Endothelial cell of umbilical vein (primary cell): ENCODE data around the gene SCN5A. TPM values are rescaled to one million over a fixed set of nuclear protein-coding genes. Genes with fewer than 3 reads are reported as not detected.
A peak's percentile ranks its signal among the peaks of the same experiment; 100 is the strongest.

Source experiments
- BruUV-seq: library from RNA; stranded (reverse); fragments of 400-500 nt; replicated peaks from 2 replicates; lab custom pipeline; 2021; lab: Mats Ljungman, UMichigan
- CTCF ChIA-PET: fragments of 300-600, 350-600 bp; sonication (Branson Sonifier 250); formaldehyde crosslinking; loops from one replicate; lab custom pipeline; 2021; ENCODE audit warnings: antibody characterized with exemption, inconsistent platforms; lab: Charles Lee
- POLR2A ChIA-PET: fragments of 300-600, 350-600 bp; sonication (Branson Sonifier 250); formaldehyde crosslinking; loops from one replicate; lab custom pipeline; 2021; ENCODE audit warnings: antibody characterized with exemption, inconsistent platforms; lab: Charles Lee
- DNase-seq: peaks from one replicate; pipeline ENCODE4 v3.0.0-alpha.2; 2011; ENCODE audit warnings: low read depth, low spot score
- FAIRE-seq: peaks from 2 replicates; lab custom pipeline; 2011; peaks lifted over from hg19 to GRCh38; lab: Jason Lieb, UNC
- H2AFZ ChIP-seq: 2 replicates; pipeline ENCODE4 v1.6.0; 2012; ENCODE audit warnings: low read depth, low read length, control low read depth, inconsistent platforms
- H3K27ac ChIP-seq: 2 replicates; pipeline ENCODE4 v1.5.1; 2011; ENCODE audit warnings: low read depth, mild to moderate bottlenecking, control low read depth, low read length, moderate library complexity; ENCODE audit not compliant: insufficient read depth
- H3K27me3 ChIP-seq, 2 experiments: 2 replicates each; pipeline versions ENCODE4 v1.6.0 to v1.6.1; 2011; ENCODE audit warnings: low read length in 2 of 2, mixed read lengths in 1 of 2; ENCODE audit not compliant: control insufficient read depth in 2 of 2, insufficient read depth in 2 of 2
- H3K36me3 ChIP-seq, 2 experiments: 2 replicates in 1 of 2; 3 replicates in 1 of 2; pipeline ENCODE4 v1.5.1; 2011; ENCODE audit warnings: low read length in 2 of 2, mild to moderate bottlenecking in 1 of 2, moderate library complexity in 1 of 2; ENCODE audit not compliant: control insufficient read depth in 2 of 2, insufficient read depth in 2 of 2; ENCODE audit errors: extremely low read depth in 1 of 2
- H3K4me1 ChIP-seq: 3 replicates; pipeline ENCODE4 v1.5.1; 2011; ENCODE audit warnings: mild to moderate bottlenecking, low read length; ENCODE audit not compliant: control insufficient read depth, insufficient read depth; ENCODE audit errors: extremely low read depth
- H3K4me2 ChIP-seq: 2 replicates; pipeline ENCODE4 v1.6.1; 2011; ENCODE audit warnings: low read length, control low read depth, mixed read lengths; ENCODE audit not compliant: insufficient read depth
- H3K4me3 ChIP-seq, 3 experiments: fragments of 200-600 bp in 1 of 3; sonication (generic), shearing (Covaris generic) in 1 of 3; replicated peaks in 1 of 3; 2 replicates each; pipeline ENCODE4 v1.5.1; 2011 to 2016; ENCODE audit warnings: control low read depth in 3 of 3, low read length in 3 of 3, mild to moderate bottlenecking in 2 of 3, inconsistent platforms in 1 of 3, low read depth in 1 of 3, moderate library complexity in 1 of 3; ENCODE audit not compliant: insufficient read depth in 1 of 3
- H3K79me2 ChIP-seq: 2 replicates; pipeline ENCODE4 v1.6.0; 2012; ENCODE audit warnings: low read length, inconsistent platforms; ENCODE audit not compliant: control insufficient read depth, insufficient read depth
- H3K9ac ChIP-seq: replicated peaks from 2 replicates; pipeline ENCODE3; 2011; ENCODE audit warnings: low read length, control low read depth; ENCODE audit not compliant: insufficient read depth; ENCODE audit errors: extremely low read depth
- H3K9me1 ChIP-seq: replicated peaks from 3 replicates; pipeline ENCODE4 v1.6.0; 2011; ENCODE audit warnings: mild to moderate bottlenecking, low read length; ENCODE audit not compliant: control insufficient read depth, insufficient read depth; ENCODE audit errors: extremely low read depth
- H3K9me3 ChIP-seq: replicated peaks from 2 replicates; pipeline ENCODE4 v1.5.1; 2012; ENCODE audit warnings: low read length, inconsistent platforms; ENCODE audit not compliant: control insufficient read depth, insufficient read depth
- H4K20me1 ChIP-seq: replicated peaks from 2 replicates; pipeline ENCODE3; 2011; ENCODE audit warnings: mild to moderate bottlenecking, low read length; ENCODE audit not compliant: control insufficient read depth, insufficient read depth; ENCODE audit errors: extremely low read depth
- EZH2 ChIP-seq: IDR thresholded peaks from 2 replicates; pipeline ENCODE4 v1.6.1; 2012; ENCODE audit warnings: borderline replicate concordance, low read depth, mild to moderate bottlenecking, moderate library complexity, low read length, inconsistent platforms; ENCODE audit not compliant: severe bottlenecking
- FOS ChIP-seq: IDR thresholded peaks from 2 replicates; pipeline ENCODE4 v1.6.1; 2011; ENCODE audit warnings: mild to moderate bottlenecking, low read length, moderate library complexity, borderline replicate concordance; ENCODE audit not compliant: insufficient read depth
- GATA2 ChIP-seq: IDR thresholded peaks from 2 replicates; pipeline ENCODE4 v1.7.0; 2011; ENCODE audit warnings: low read depth, mild to moderate bottlenecking, moderate library complexity, mixed read lengths, low read length; ENCODE audit not compliant: insufficient read length, insufficient read depth
- JUN ChIP-seq: IDR thresholded peaks from 2 replicates; pipeline ENCODE4 v1.6.1; 2011; ENCODE audit warnings: borderline replicate concordance, low read depth; ENCODE audit not compliant: insufficient read length, insufficient read depth
- MYC ChIP-seq: IDR thresholded peaks from one replicate; pipeline ENCODE4 v1.6.1; 2011; ENCODE audit warnings: mild to moderate bottlenecking, low read depth, low read length
- POLR2A ChIP-seq: IDR thresholded peaks from 2 replicates; pipeline ENCODE4 v1.6.1; 2012; ENCODE audit warnings: low read depth, mild to moderate bottlenecking, control low read depth, low read length
- POLR2AphosphoS5 ChIP-seq: IDR thresholded peaks from 2 replicates; pipeline ENCODE4 v1.6.1; 2012; ENCODE audit warnings: low read depth, mild to moderate bottlenecking, control low read depth, low read length, moderate library complexity; ENCODE audit not compliant: insufficient read depth
- dilution Hi-C: fragments of 300-500 bp; cut with MboI; formaldehyde crosslinking; loops from one replicate; pipeline ENCODE4 v1.15.0; 2019; ENCODE audit warnings: low sequenced_read_pairs; ENCODE audit not compliant: extremely low pct_ligation_motif_present
- intact Hi-C: fragments of 100-400 bp; cut with micrococcal nuclease; formaldehyde crosslinking; loops from one replicate; pipeline ENCODE4 v1.10.0; 2022
- polyA plus RNA-seq, 4 experiments: library from polyadenylated mRNA; depleted of rRNA in 3 of 4; stranded (reverse) in 3 of 4; unstranded in 1 of 4; fragments of >200 nt; gene quantifications; 2 replicates each; pipeline versions ENCODE4 v1.2.1 to v1.2.3, GENCODE V29; 2011 to 2012; ENCODE audit warnings: missing spikeins in 1 of 4
- total RNA-seq: library from RNA; stranded (reverse); gene quantifications from 2 replicates; pipeline ENCODE4 v1.2.3, GENCODE V29; 2021
- TF ChIP-seq, protein P1 (sequence below): IDR thresholded peaks from 2 replicates; pipeline ENCODE4 v1.6.1; 2011; ENCODE audit not compliant: insufficient read depth, insufficient read length
- TF ChIP-seq, protein P2 (sequence below), 2 donors: IDR thresholded peaks; 1 replicate in 1 of 2; 2 replicates in 1 of 2; pipeline ENCODE4 v1.5.1; 2011; ENCODE audit warnings: low read length in 2 of 2, mild to moderate bottlenecking in 2 of 2, moderate library complexity in 2 of 2, control low read depth in 1 of 2, inconsistent platforms in 1 of 2, low read depth in 1 of 2; ENCODE audit not compliant: insufficient read depth in 1 of 2; ENCODE audit errors: extremely low read depth in 1 of 2

SCN5A gene
- total and polyA plus RNA-seq, 2 donors (not counting 3 experiments of a cell fraction or from before 2014, with no cell fraction given), result 2.7 to 20.0 TPM

DNA sequence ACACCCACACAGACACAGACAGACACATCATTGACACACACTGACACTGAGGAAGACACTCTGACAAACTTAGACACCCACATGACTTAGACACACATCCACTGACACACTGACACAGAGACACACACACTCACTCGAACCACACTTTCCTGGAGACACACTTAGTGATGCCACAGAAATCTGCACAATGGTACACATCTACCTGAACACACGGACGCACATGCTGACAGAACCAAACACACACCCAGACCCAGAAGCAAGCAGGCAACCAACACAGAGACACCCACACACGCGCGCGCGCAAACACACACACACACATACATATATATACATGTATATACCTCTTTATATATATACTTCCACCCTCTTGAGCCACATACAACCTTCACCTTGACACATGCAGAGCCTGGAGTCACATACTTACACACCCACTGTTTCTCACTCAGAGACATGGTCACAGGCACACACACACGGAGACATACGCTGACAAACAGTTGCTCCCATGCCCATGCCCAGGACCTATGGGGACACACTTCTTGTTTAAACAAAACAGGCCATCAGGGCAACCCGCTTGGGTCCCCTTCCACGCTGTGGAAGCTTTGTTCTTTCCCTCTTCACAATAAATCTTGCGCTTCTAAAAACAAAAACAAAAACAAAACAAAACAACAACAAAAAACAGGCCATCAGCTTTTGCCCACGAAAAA, 913 bp upstream of the SCN5A start:
- no peaks in the 10 kb centered on the region for H3K27me3 ChIP-seq
- peaks cover 10% of the 10 kb centered on the region for H3K4me1 ChIP-seq
- H3K4me3 ChIP-seq, result no peak overlapping the region
- peak overlapping the region; percentile 51 for H2AFZ ChIP-seq
- TF ChIP-seq FOS (no peak), POLR2AphosphoS5 (no peak), MYC (no peak), GATA2 (no peak), EZH2 (no peak), POLR2A (no peak), JUN (no peak)
- TF ChIP-seq, protein P1, sequence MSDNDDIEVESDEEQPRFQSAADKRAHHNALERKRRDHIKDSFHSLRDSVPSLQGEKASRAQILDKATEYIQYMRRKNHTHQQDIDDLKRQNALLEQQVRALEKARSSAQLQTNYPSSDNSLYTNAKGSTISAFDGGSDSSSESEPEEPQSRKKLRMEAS, result no peak
- TF ChIP-seq, protein P2, sequence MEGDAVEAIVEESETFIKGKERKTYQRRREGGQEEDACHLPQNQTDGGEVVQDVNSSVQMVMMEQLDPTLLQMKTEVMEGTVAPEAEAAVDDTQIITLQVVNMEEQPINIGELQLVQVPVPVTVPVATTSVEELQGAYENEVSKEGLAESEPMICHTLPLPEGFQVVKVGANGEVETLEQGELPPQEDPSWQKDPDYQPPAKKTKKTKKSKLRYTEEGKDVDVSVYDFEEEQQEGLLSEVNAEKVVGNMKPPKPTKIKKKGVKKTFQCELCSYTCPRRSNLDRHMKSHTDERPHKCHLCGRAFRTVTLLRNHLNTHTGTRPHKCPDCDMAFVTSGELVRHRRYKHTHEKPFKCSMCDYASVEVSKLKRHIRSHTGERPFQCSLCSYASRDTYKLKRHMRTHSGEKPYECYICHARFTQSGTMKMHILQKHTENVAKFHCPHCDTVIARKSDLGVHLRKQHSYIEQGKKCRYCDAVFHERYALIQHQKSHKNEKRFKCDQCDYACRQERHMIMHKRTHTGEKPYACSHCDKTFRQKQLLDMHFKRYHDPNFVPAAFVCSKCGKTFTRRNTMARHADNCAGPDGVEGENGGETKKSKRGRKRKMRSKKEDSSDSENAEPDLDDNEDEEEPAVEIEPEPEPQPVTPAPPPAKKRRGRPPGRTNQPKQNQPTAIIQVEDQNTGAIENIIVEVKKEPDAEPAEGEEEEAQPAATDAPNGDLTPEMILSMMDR (IDR thresholded peaks at IDR 0.05; ENCODE audit: extremely low read depth in 1 of 2, insufficient read depth in 1 of 2, low read depth in 1 of 2, low read length in 2 of 2), result no peak
- H4K20me1 ChIP-seq, result no peaks in the 10 kb centered on the region
- H3K27ac ChIP-seq, result no peak overlapping the region
- H3K4me2 ChIP-seq, result peak overlapping the region; percentile 58
- FAIRE-seq (no peak), DNase-seq (peak; percentile 5)
- H3K9me3 ChIP-seq, result no peaks in the 10 kb centered on the region
- BruUV-seq, result no TSS peak
- dilution Hi-C loops, result no loop called here
- CTCF ChIA-PET, result interaction anchor here (0.6 to 14.0 kb wide), 28 partner anchors 7 to 654 kb away, joined by 3 to 455 read pairs (median 4); partner anchors contain the start of genes EXOG and XYLB
- intact Hi-C loops, result loop anchor here (2.0 to 10.0 kb wide), 4 partner anchors 72 to 516 kb away; partner anchors contain the start of genes ACAA1, MYD88 and XYLB
- no peaks in the 10 kb centered on the region for H3K36me3 ChIP-seq
- POLR2A ChIA-PET, result no interaction called here
- H3K9me1 ChIP-seq, result no peaks in the 10 kb centered on the region
- H3K79me2 ChIP-seq, result peaks cover 3% of the 10 kb centered on the region
- H3K9ac ChIP-seq, result no peak overlapping the region
